ENCODE data around the gene MYL6. TPM values are rescaled to one million over a fixed set of nuclear protein-coding genes. Genes with fewer than 3 reads are reported as not detected.

Gene MYL6
- total RNA-seq, 1 experiment from 2014 or later: 1,181 TPM

GRCh38 chr12:56127485-56127887 lies 30.7 kb upstream of the MYL6 start:
- Histone ChIP-seq H3K4me2 (ENCODE audit: insufficient read depth, insufficient read length, low read length) (peak overlapping the region; percentile 65), H3K79me1 (ENCODE audit: insufficient read depth, low read depth, low read length, poor library complexity, severe bottlenecking) (no peaks in the 10 kb centered on the region), H4K8ac (replicated peaks; ENCODE audit: insufficient read length, low read depth, low read length) (no peak overlapping the region), H4K20me1 (ENCODE audit: control insufficient read depth, insufficient read depth, insufficient read length) (no peaks in the 10 kb centered on the region), H3K9ac (ENCODE audit: extremely low read depth, insufficient read length, low read length) (peak overlapping the region; percentile 31), H3K4ac (ENCODE audit: low read depth, low read length) (no peak overlapping the region), H3K56ac (ENCODE audit: insufficient read length, low read depth, low read length) (no peak overlapping the region), H2BK15ac (ENCODE audit: low read depth, low read length) (no peak overlapping the region), H2BK120ac (ENCODE audit: low read depth, low read length, poor library complexity, severe bottlenecking) (no peak overlapping the region), H2BK5ac (ENCODE audit: insufficient read length, low read length) (no peak overlapping the region), H2AK5ac (ENCODE audit: insufficient read length, low read length) (no peak overlapping the region), H3K9me3 (ENCODE audit: control insufficient read depth, low read depth, low read length) (no peaks in the 10 kb centered on the region), H3K79me2 (ENCODE audit: insufficient read depth, low read length) (no peaks in the 10 kb centered on the region), H3K27me3 (ENCODE audit: insufficient read depth, low read length) (no peaks in the 10 kb centered on the region), H3K27ac (ENCODE audit: insufficient read length, low read depth, low read length) (peak overlapping the region; percentile 42), H2BK20ac (ENCODE audit: low read depth, low read length, poor library complexity, severe bottlenecking) (no peak overlapping the region), H3K23me2 (ENCODE audit: insufficient read length, low read depth, low read length, poor library complexity, severe bottlenecking) (peaks cover 17% of the 10 kb centered on the region), H3K18ac (ENCODE audit: insufficient read length, low read depth, low read length) (peak overlapping the region; percentile 66), H4K91ac (ENCODE audit: insufficient read length, low read depth, low read length) (no peak overlapping the region), H3K4me1 (ENCODE audit: insufficient read depth, low read length) (no peaks in the 10 kb centered on the region), H3K23ac (ENCODE audit: insufficient read length, low read depth, low read length) (no peak overlapping the region), H4K5ac (ENCODE audit: insufficient read length, low read depth, low read length) (no peak overlapping the region), H2BK12ac (ENCODE audit: insufficient read length, low read depth, low read length) (no peak overlapping the region), H3T11ph (ENCODE audit: low read length) (peak overlapping the region; percentile 38), H2AFZ (ENCODE audit: low read length) (no peak overlapping the region), H3K14ac (ENCODE audit: insufficient read depth, low read length) (no peak overlapping the region)
- peaks cover 26 to 27% of the 10 kb centered on the region in 2 experiments for H3K4me1 Mint-ChIP-seq
- no peak for TF ChIP-seq CTCF (conservative IDR thresholded peaks at IDR 0.05)
- no CpG with 5 or more reads among the region's 8 CpGs for WGBS (ENCODE audit: extremely low coverage, insufficient read length, low lambda C conversion rate)
- DNase-seq: no peak
- H3K27ac Mint-ChIP-seq: peak overlapping the region; percentile 75 to 99 (median 96)
- H3K27me3 Mint-ChIP-seq (ENCODE audit: low read depth): no peaks in the 10 kb centered on the region
- H3K4me3 Mint-ChIP-seq: peak overlapping the region; percentile 88 to 98
- peaks cover 24 to 29% (median 26%) of the 10 kb centered on the region in 3 experiments for H3K36me3 Mint-ChIP-seq (ENCODE audit: insufficient read depth in 1 of 3, low read depth in 3 of 3)
- H3K9me3 Mint-ChIP-seq: no peaks in the 10 kb centered on the region; a peak in 1 of 5 replicates
